CD4-positive, alpha-beta T cell treated with Interleukin-6 at 100 ng/mL for 8 hours (primary cell): ENCODE results near the gene CTDSP1.

Experiments used
- DNase-seq: peaks from one replicate; pipeline ENCODE4 v3.0.0-alpha.2; 2020; ENCODE audit warnings: mixed read lengths, low spot score

Gene CTDSP1

DNA sequence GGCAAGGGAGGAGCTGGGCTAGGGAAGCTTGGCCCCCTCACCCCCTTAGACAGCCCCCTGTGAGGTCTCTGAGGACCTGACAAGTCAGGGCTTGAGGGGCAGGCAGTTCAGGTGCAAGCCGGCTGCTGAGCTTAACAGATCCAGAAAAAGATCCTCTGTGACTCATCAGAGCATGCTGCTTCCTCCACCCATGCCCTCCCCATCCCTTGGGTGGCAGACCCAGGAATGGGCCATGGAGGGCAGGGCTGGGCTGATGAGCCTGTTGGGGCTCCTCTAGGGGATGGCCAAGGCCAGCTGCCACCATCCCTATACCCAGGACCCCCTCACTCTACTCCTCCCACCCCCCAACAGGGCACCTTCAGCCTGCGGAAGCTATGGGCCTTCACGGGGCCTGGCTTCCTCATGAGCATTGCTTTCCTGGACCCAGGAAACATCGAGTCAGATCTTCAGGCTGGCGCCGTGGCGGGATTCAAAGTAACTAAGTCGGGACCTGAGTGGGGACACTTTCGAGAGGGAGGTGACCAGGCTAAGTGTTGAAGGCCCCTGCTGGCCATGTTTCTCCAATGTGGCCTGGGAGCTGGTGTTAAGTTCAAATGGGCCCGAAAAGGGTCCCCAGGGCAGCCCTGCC is 15.7 kb upstream of the CTDSP1 start:
- no peak for DNase-seq

- no peak for DNase-seq
These were observed 14.7 kb upstream of the CTDSP1 start for GRCh38 chr2:218384975-218385374.

GRCh38 chr2:218386505-218387368 is 12.9 kb upstream of the CTDSP1 start:
- no peak for DNase-seq

- DNase-seq, result no peak
These were observed 12.1 kb upstream of the CTDSP1 start for GRCh38 chr2:218387369-218388194.

GRCh38 chr2:218389333-218390150 is 10.1 kb upstream of the CTDSP1 start:
- no peak for DNase-seq

DNA sequence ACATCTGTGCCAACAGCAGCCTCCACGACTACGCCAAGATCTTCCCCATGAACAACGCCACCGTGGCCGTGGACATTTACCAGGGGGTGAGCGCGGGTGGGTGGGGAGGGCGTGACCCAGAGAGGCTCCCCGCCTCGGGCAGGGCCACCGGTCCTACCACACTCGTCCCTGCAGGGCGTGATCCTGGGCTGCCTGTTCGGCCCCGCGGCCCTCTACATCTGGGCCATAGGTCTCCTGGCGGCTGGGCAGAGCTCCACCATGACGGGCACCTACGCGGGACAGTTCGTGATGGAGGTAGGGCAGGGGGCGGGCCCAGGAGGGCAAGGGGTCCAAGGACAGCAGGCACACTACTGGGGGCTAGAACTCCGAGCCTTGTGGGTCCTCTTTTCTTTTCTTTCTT is 8.5 kb upstream of the CTDSP1 start:
- no peak for DNase-seq

DNA sequence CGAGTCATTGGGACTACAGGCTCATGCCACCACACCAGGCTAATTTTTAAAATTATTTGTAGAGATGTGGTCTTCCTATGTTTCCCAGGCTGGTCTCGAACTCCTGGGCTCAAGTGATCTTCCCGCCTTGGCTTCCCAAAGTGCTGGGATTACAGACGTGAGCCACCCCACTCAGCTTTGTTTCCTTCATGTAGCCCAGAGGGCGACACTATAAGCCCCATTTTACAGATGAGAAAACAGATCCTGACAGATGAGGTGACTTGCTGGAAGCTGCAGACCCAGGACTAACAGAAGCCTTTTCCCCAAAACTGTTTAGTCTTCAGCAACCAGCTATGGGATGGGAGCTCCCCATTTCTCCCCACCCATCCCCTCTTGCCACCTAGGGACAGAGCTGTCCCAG is 7.2 kb upstream of the CTDSP1 start:
- DNase-seq, result no peak

DNA sequence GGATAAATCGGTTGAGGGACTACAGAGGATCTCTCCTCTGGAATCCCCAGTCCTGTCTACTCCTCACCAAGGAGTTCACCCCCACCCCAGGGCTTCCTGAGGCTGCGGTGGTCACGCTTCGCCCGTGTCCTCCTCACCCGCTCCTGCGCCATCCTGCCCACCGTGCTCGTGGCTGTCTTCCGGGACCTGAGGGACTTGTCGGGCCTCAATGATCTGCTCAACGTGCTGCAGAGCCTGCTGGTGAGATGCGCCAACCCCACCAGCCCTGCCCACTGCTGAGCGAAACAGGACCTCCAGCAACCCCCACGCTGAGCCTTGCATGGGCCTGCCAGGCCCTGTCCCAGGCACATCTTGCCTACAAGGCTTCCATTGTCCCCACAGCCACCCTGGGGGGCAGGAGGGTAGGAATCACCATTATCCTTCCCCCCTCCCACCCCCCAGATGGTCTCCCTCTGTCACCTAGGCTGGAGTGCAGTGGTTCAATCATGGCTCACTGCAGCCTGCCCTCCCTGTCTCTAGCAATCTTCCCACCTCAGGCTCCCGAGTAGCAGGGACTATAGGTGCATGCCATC is 6.7 kb upstream of the CTDSP1 start:
- DNase-seq, result no peak

- DNase-seq, result no peak
These were observed 5.8 kb upstream of the CTDSP1 start for GRCh38 chr2:218393750-218394290.

DNA sequence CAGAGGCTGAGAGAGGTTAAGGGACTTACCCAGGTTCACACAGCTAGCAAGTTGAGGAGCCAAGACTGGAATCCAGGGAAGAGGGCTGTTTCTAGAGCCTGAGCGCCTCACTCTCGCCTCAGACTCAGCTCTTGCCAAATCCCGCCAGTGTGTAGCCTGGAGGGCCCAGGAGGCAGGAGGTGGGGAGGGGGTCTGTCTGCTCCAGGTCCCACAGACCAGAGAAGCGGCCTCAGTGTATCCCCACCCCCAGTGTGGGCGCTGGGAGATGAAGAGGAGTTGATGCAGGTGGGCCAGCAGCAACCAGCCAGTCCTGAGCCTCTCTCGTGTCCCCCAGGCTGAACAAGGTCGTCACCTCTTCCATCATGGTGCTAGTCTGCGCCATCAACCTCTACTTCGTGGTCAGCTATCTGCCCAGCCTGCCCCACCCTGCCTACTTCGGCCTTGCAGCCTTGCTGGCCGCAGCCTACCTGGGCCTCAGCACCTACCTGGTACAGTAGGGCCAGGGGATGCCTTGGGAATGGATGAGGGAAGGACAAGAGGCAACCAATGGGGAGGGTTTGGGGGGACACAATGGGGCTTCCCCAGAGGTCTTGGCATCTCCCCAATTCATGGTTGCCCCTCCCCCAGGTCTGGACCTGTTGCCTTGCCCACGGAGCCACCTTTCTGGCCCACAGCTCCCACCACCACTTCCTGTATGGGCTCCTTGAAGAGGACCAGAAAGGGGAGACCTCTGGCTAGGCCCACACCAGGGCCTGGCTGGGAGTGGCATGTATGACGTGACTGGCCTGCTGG is 5.2 kb upstream of the CTDSP1 start:
- no peak for DNase-seq

DNA sequence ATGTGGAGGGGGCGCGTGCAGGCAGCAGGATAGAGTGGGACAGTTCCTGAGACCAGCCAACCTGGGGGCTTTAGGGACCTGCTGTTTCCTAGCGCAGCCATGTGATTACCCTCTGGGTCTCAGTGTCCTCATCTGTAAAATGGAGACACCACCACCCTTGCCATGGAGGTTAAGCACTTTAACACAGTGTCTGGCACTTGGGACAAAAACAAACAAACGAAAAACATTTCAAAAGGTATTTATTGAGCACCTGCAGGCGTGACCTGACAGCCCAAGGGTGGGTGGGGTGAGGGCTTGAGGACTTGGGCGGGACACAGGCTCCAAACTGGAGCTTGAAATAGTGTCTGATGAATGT is 4.6 kb upstream of the CTDSP1 start:
- no peak for DNase-seq

DNA sequence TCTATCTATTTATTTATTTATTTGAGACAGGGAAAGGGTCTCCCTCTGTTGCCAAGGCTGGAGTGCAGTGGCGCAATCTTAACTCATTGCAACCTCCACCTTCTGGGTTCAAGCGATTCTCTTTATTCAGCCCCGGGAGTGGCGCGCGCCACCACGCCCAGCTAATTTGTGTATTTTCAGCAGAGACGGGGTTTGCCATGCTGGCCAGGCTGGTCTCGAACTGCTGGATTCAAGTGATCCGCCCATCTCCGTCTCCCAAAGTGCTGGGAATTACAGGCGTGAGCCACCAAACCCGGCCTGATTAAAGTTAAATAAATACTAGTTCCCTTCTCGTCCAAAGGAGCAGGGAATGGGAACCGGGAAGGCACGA is 4.2 kb upstream of the CTDSP1 start:
- no peak for DNase-seq

DNA sequence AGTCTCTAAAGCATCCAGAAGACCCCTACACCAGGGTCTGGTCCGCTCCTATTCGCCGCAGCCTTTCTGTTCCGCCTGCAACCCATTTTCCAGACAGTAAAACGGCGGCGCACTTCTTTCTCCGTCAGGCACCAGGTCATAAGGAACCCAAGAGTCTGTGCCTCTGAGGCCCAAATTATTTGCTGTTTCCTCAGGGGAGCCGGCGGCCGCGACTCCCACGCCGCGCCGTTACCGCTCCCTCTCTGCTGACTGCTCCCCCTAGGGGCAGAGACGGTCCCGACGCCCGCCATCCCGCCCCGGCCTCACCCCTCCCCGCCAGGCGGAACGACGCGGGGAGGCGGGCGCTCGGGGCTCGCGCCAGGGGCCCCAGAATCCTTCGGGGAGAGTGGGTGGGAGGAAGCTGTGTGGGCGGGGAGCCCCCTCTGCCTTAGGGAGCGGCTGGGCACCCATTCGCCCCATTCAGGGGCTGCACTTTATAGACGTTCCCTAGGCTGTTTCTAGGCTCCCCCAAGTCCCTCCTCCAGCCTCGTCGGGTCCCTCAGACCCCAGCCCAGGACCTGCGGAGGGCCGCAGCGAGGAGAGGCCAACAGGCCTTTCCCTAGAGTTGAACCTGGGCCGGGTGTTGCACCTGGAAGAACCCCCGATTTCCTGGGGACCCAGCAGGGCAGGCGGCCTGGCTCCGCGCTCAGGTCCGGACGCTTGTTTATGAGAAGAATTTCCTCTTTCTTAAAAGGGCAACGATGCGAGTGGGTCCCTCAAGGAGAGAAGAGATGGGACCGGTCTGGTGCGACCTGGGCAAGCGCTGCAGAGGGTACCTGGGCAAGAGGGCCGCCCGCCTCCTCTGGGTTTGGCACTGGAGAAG is 3.6 kb upstream of the CTDSP1 start:
- peak; percentile 95 for DNase-seq

DNA sequence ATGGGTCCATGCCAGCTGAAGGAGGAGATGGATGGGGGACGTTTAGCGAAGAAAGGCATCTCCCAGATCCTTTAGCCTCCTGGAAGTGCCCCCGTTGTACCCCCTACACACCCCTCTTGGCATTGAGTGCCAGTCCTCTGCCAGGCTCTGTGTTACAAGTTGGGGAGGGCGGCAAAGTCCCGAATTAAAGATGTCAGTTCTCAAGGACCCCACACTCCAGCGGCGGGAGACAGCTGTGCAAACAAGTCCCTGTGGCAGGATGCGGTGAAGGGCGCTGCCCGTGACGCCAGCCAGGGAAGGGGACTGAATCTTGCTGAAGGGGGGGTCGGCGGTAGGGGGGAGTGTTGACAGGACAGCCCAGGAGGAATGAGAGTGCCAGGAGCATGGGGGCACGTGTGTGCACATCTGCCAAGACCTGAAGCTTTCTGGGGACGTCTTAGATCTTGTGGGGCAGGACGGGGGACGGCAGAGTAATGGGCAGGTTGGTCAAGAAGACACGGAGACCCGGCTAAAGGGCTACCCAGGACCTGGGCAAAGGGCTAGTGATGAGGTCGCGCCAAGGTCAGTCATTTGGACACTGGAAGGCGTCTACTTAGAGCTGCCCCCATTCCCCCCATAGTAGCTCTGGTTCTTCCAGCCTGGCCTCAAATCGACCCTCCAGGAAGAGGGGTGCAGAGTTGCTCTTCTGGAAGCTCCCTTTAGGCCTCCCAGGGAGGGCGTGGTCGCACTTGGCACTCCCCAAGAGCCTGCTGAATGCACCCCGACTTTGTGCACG is 2.8 kb upstream of the CTDSP1 start:
- DNase-seq, result peak; percentile 82

DNA sequence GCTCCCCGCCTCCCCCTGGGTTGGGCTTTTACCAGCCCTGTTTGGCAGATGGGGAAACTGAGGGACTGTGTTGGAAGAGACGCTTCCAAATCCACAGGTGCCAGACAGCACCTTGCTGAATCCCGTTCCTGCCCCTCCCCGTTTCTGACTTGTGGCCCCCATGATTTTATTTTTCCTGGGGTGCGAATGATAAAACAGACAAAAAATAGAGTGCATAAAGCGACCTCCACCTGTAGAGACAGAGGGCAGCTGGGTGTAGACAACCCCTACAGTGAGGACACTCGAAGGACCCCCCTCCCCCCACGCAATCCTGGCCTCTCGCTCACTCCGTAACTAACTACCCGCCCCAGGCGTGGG is 2.2 kb upstream of the CTDSP1 start:
- DNase-seq, result no peak

GRCh38 chr2:218397820-218398436 is 1.7 kb upstream of the CTDSP1 start:
- DNase-seq, result peak; percentile 48

DNA sequence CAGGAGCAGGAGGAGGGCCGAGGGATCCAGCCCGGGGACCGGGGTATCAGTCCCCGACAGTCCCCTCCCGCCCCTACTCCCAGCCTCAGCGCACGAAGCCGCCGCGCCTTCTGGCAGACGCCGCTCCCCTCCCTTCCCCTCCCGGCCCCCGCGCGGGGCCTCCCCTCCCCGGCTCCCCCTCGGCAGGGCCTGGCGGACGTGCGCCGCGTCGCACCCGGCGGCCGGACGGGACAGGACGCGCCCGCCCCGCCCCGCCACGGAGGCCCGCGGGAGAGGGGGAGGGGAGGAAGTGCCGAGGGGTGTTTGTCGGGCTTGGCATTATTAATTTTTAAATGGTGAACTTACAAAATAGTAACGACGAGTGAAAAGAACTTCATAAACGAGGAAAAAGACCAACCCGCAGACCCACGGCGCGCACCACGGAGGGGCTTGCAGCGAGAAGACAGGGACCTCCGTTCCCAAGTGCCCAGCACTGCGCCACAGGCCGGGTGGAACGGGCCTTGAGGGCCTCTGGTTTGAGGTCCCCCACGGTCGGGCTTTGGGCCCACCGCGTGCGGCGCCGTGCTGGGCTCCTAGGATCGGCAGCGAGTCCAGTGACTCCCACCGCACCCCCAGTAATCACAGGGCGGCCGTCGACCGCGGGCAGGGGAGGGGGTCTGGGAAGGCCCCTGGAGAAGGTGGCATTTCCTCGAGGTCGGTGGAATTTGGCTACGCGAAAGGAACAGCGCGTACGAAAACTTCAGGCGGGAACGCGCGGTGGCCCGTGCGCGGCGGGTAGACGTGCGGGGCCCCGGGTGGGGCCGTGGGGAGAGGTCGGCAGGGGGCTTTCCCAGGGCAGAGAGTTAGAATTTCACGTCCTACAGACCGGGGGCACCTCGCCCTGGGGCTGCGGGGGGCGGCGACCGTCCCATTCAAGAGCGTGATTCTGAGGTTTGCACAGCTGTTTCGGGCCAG is 954 bp upstream of the CTDSP1 start:
- DNase-seq, result peak; percentile 70
